GM21576 (cell line): ENCODE measurements around the gene NGFR.

ENCODE experiments used
- ATAC-seq: cut with Tn5 transposase; IDR thresholded peaks from one replicate; pipeline ENCODE4 v1.9.1; 2021; ENCODE audit warnings: mild to moderate bottlenecking, moderate library complexity; ENCODE audit not compliant: unreplicated experiment

NGFR gene

DNA sequence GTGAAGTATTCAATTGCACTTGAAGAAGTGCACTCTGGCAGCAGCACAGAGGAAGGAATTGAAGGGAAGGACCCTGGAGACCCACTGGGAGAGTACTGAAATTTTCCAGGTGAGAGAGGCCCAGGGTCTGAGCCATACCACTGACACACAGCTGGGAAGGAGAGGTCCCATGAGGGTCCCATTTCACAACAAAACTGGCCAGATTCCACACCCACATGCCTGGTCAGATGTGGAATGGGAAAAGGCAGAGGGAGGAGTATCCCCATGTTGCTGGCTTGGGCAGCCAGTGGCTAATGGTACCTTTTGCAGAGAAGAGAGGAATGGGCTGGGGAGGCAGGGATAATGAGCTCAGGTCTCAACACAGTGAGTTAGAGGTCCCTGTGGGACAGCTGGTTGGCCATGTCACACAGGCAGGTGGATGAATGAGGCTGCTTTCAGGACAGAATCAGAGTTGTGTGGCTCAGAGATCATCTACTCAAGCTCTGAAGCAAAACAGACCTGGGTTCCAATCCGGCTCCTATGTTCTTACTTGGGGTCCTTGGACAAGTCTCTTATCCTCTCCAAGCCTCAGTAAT, 26.2 kb upstream of the NGFR start:
- ATAC-seq = no peak

DNA sequence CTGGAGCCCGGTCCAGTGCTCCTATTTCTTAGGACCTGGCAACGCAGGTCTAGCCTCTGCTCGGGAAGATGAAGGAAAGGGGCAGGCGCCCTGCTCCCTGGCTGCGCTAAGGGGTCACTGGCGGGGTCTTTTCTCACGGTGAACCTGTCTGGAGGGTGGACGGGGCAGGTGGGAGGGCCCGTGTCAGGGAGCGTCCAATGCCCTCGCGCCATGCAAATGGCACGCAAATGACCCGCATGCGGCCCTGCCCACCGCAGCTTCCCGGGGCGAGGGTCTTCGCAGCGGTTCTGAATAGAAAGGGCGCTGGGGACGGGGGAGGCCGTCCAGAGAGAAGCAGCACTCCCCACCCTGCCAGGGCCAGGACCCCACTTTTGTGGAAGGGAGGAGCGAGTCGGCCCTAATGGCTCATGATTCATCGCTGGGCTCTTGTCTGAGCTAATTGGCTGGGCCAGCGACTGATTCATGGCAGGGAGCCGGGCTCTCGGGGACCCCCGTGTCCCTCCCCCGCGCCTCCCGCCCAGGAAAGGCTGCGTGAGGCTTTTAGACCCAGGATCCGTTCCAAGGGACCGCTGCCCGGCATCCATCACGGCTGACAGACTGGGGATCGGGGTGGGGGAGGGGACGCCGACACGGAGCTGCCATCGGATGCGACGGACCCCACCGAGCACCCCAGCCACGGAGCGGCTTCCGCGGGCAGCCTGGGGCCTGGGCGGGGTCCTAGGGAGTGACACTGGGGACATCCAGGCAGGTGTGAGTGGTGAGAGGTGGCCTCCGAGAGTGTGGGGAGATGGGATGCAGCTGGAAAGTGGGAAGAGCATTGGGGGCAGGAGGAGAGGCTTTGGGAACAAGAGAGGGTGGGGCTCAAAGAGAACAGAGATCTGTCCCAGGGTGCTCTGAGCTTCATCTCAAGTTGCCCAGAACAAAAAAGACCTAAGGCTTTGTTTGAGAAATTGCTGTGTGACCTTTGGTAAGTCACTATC, 25.0 kb upstream of the NGFR start:
- ATAC-seq = no peak

DNA sequence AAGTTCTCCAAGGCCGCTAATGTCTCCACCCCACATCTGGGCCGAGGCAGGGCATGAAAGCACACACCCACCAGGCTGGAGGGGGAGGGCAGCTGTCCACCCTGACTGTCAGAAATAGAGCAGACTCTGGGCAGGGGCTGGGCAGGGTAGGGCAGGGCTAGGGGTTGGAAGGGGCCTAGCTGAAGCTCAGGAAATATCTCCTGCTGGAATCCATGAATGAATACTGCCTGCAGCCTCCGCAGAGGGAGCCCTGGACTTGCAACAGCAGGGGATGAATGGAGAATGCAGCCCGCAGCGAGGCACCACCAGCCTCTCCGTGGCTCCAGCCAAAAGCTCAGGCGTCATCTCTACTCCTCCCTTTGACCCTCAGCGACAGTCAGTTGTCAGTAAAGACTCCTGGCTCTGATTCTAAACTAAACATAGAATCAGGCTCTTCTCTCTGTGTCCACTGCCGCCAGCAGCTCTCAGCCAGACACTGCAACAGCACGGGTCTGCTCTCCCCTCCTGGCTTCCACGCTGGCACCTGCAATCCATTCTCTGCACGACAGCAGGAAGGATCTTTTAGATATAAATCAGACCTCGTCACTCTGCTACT, 23.9 kb upstream of the NGFR start:
- no peak for ATAC-seq

DNA sequence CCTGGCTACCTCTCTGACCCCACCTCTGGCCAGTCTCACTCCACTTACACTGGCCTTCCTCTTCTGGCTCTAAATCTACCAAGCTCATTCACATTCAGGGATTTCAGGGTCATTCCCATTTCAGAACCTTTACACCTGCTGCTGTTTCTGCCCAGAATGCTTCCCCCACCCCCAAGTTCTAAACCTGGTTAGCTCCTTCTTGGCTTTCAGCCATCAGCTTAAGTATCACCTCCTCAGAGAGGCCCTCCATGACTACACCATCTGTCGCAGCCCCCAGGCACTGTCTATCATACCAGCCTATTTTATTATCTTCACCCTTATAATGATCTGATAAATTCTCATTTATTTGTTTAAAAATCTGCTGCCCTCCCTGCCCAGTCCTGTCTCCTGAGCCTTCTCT, 23.3 kb upstream of the NGFR start:
- ATAC-seq = no peak

DNA sequence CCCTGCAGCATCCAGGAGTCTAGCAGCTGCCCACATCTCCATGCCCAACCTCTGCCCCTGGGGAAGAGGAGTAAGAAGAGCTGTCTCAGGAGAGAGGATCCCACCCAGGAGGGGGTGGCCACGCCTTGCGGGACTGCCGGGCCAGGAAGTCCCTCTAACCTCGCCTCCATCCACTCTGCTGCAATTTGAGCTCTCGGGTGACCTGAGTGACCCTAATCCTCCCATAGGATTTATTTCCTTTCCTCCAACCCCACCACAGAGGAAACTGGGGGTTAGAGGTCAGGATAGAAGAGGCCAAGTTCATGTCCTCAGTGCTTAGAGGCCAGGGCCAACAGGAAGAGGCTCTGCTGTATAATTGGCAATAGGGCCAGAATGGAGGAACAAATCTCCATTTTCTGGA, 22.6 kb upstream of the NGFR start:
- ATAC-seq = no peak

DNA sequence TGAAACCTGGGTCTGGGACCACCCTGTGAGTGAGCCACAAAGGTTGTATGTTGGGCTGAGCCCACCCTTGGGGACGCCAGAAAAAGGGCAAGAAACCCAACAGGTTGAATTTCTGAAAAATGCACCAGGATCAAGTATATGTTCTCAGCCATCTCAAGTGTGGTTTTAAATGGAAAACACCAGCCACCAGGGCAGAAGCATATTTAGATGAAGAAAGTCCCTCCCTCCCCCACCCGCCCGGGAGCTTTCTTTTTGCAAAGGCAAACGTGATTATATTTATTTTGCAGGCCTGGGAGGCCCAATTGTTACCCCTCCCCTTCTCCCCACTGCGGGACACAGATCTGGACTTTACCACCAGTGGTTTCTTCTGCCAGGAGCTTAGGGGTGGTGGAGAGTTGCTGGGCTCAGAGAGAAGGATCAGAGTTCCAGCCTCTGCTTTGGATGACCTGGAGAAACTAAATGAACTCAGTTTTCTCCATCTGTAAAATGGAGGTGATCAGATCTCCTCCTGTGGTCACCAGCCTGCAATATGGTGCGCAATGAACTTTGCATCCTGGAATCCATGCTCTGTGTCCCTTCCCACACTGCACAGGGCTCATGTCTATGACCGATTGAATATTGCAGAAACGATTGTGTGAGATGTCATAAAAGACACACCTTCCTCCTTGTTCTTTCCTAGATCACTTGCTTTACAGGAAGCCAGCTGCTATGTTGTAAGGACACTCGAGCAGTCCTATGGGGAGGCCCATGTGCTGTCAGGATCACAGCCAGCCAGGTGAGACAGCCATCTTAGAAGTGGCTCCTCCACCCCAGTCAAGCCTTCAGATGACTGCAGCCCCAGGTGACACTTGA, 21.0 kb upstream of the NGFR start:
- no peak for ATAC-seq

DNA sequence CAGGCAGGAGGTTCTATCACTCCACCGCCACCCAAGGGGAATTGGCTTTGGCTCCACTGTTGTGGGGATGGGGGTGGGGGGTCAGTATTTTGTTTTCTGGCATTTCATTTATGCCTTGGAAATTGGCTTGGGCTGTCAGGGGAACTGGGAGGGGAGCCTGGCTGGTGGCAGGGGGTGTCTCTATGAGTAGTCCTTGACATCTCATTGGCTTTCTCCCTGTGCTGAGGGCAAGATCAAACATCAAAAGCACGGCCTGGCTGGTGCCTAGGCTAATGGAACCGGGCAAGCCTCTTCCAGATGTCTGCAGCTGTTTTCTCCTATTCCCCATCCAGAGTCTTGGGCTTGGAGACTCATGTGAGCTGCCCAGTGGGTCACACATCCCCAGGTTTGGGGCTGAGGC, 17.4 kb upstream of the NGFR start:
- ATAC-seq = no peak

DNA sequence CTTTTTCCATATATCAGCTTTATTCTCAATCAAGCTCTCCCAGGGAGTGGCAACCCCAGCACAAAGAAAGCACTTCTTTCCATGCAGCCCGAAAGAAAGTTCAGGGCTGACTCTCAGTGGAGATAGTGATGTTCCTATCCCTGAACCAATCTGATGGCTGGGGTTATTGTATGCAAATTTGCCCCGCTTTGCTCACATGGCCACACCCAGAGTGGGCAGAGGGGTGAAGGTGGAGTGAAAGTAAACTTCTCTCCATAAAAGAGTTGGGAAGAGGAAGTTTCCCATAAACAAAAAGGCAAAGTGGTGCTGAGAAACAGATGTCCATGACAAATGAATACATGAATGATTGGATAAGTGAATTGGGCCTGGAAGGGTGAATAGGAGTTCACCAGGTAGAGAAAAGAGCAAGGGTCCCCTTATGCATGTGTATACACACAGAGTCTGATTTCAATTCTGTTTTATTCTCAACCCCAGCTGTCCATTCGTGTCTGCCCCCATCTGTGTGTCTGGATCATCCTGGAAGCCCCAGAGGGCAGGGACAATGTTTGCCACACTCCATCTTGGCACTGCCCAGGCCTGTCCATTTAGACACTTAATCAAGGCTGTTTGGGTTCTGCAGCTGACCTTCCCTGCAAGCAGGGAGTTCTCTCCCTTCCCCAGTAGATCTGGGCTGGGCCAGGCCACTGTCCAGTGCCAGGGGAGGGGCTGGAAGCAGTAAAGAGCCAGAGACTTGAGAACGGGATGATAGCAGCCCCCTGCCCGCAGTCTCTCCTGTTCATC, 14.1 kb upstream of the NGFR start:
- ATAC-seq = no peak

DNA sequence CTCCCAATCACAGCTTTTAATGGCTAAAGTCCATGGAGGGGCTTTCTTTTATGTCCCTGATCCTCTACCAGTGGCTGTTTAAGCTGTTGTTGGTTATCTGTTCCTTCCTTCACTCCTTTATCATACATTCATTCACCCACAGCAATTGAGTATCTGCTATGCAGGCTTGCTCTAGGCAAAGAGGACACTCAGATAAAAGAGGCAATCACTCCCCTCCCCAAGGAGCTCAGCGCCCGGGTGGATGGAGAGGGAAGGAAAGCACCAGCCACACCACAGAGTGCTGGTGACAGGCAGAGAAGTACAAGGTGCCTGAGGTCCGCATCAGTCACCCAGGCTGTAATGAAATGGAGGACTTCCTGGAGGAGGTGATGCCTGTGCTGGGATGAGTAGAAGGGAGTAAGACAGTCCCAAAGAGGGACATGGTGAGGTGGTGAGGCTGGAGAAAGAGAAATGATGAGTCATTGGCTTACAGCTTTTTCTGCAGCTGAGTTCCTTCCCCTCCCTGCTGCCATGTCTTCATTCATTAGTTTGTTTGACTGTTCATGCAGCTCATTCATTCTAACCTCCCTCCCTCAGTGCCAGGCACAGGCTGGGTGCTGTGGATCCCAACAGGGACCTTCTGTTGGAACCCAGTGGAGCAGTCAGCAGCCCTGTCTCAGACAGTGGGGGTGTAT, 12.8 kb upstream of the NGFR start:
- ATAC-seq = no peak

DNA sequence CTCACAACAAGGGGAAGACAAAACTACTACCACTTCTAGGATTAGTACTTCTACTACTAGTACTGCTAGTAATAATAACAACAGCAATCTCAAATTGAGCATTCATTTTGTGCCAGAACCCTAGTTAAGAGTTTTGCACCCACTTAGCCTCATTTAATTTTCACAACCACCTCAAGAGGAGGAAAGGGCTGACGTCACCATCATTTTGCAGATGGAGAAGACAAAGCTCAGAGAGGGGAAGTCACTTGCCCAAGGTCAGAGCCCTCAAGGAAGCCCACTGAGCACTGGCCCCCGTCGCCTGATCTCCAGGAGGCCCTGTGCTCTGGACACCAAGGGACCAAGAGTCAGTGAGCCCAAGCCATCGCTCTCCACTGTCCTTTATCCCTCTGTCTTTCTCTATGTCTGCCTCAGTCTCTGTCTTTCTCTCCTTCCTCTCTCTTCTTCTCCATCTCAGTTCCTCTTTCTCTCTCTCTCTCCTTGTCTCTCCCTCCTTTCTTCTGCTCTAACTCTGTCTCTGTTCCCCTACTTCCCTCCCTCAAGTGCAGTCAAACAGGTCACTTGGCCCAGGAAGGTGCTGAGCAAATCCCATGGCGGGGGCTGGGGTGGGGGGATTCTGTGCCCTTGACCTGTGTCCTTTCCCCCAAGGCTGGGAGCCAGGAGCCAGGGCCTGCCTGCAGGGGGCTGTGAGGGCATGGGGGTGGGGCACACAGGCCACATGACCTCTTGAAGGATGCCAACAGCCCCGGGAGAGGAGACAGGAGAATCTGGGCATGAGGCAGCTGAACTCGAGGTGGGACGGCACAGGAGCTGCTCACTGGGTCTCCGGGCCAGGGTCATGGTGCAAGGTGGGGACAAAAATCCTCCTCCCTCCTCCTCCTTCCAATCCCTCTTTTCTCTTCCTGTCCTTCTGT, 11.2 kb upstream of the NGFR start:
- no peak for ATAC-seq

DNA sequence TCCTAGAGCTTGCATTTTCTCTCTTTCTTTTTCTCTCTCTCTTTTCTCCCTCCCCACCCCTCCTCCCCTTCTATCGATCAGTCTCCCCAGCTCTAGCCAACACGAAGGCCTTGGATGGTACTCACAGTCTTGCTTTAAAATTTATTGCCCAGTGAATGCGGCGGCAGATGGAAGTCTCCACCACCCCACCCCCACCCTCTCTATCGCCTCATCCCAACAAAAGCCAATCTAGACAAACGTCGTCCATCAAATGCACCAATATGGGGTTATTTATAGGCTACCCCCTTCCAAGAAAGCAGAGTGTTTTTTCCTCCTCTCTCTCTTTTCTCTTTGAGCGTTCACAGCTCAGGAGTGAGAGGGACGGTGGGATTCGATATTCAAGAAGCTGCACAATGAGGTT, 10.5 kb upstream of the NGFR start:
- ATAC-seq = no peak

DNA sequence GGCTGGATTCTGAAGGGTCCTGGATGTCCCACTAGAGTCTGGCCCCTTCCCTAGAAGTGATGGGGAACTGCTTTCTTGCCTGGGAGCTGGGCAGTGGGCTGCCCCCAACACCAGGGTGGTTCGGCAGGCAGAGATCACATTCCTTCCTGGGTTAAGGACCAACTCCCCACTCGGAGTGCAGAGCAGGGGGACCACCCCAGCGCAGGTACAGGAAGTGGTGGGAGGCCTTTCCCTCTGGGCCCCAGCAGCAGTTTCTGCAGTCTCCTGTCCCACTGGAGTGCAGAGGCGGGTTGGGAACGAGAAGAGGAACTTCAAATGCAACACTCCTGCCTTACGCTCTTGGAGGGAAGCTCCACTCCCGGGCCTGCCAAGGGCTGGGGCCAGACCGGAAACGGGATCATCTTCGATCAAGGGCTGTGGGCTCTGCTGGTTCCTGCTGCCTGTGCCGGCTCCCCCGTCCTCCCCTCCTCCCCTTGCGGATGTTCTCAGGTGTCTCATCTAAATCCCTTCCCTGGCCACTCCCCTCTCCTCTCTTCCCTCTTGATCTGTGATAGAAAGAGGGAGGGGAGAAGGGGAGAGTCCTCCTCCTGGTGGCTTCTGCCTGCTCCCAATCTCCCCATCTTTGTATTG, 9.0 kb upstream of the NGFR start:
- no peak for ATAC-seq

DNA sequence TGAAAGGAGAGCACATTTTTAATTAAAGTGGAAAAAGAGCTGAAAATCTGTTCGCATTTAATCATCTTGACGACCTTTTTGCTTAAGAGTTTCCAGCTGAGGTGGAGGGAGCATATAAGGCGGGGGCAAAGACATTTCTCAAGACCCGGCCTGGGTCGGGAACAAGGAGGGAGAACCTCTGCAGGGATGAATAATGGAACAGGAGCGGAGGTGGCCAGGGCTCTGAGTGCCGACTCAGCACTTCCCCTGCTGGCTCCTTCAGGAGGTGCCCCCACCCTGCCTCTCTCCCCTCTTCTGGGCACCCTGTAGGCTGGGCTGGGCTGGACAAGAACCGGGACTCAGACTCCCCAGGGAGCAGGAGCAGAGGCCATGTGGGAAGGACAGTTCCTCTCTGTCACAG, 7.9 kb upstream of the NGFR start:
- ATAC-seq = no peak

DNA sequence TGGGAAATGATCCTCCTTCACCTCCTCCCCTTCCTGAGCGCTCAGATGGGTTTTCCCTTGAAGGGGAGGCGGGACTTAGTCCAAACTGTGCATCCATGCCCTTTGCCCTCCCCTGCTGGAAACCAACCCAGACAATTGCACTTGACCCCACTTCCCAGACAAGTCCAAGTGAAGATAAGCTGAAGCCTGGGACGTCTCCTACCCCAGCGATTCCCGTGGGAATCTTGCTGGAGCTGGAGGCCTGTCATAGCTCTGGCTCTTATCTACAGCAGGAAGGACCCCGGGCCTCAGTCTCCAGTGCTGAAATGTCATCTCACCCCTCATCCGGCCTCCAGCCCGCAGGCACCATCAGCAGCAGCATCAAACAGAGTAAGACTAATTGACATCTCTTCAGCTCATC, 6.5 kb upstream of the NGFR start:
- ATAC-seq = no peak

DNA sequence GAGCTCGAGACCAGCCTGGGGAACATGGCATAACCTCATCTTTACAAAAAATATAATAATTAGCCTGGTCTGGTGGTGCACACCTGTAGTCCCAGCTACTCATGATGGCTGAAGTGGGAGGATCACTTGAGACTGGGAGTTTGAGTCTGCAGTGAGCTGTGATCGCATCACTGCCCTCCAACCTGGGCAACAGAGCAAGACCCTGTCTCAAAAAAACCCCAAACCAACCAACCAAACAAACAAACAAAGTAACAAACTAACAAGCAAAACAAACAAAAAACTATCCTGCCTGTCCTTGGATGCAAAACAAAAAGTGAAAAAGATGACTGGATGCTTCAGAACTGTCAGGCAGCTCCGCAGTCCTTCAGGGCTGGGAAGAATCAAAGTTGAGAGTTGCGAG, 5.7 kb upstream of the NGFR start:
- no peak for ATAC-seq

DNA sequence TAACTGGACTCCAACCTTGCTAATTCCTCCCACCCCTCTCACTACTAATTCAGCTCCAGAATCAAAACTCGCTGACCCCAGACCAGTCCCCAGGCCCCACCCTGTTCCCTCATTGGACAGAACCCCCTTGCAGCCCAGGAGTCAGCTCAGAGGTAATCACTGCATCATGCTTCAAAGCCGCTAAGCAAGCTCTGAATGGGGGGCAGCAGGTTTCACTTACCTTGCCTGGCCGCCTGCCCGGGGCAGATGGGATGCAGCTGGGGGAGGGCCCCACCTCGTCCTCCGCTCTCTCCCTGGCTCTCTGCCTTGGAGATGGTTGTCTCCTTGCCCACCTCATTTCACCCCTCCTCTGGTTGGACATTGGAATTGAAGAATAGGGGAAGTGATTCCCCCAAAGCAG, 4.8 kb upstream of the NGFR start:
- no peak for ATAC-seq

DNA sequence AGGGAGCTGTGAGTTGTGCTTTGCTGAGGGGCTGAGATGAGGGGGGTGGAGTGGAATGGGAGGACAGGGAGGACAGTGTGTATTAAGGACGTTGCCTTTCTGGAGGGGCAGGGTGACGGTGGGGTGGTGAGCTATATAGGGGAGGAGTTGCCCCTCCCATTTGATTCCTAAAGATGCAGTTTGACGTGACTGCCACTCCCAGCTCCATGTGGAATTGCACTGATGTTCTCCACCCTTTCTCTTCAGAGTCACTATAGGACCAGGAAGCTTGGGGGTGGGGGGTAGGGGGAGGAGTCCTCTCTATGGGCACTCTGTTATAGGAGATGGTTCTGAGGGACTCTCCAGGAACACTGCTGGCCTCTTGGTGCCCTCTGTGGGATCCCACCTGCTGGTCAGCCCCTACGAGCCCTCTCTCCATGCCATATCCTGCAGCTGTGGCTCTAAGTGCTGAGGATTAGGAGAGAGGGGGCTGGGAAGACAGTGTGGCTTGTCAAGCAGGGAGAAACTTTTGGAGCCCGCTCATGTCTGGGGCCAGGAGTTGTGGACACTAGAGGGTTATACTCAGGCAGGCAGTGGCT, 3.8 kb upstream of the NGFR start:
- no peak for ATAC-seq

DNA sequence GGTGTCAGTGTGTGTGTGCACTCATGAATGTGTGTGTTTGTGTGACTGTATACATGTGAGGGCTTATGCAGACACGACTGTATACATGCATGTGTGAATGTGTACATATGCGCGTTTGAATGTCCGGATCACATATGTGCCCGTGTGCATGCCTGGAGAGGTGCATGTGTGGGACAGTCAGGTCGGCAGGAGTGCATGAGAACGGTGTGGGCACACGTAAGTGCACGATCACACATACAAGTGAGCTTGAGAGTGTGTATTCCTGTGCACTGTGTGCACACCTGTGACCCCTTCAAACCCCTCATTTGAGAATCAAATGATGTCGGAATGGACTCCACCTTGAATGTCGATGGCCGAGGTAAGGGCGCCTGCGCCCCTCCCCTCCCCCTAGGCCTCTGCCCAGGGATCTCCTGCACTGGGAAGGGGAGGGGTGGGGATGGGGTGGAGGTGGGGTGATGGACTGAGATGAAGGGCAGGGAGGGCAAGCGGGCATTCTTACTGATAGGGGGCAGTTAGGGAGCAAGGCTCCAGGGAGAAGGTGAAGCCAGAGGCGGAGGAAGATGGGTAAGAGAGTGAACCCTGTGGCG, 601 bp upstream of the NGFR start:
- no peak for ATAC-seq
